GM20000 (cell line): Measurements from ENCODE around the gene KCNIP4.

Experiments
- DNase-seq: peaks from one replicate; pipeline ENCODE4 v3.0.0; 2012; ENCODE audit warnings: low spot score
- CTCF ChIP-seq: IDR thresholded peaks from 2 replicates; pipeline ENCODE4 v1.5.1; 2012; ENCODE audit warnings: mild to moderate bottlenecking, control low read depth; ENCODE audit errors: extremely low read depth, missing control alignments

The KCNIP4 gene

GRCh38 chr4:20901851-20902250 is 1046.7 kb downstream of the KCNIP4 start:
- TF ChIP-seq CTCF = no peak
- no peak for DNase-seq

- TF ChIP-seq CTCF = no peak
- DNase-seq = no peak
Observed at GRCh38 chr4:20899591-20899990, 1049.0 kb downstream of the KCNIP4 start.

GRCh38 chr4:20895988-20896387 is 1052.6 kb downstream of the KCNIP4 start:
- TF ChIP-seq CTCF = no peak
- no peak for DNase-seq

- DNase-seq = no peak
- TF ChIP-seq CTCF = no peak
Observed at GRCh38 chr4:20895208-20895607, 1053.4 kb downstream of the KCNIP4 start.

- no peak for TF ChIP-seq CTCF
- no peak for DNase-seq
Observed at GRCh38 chr4:20890761-20891160, 1057.8 kb downstream of the KCNIP4 start.

GRCh38 chr4:20889901-20890300 is 1058.7 kb downstream of the KCNIP4 start:
- no peak for DNase-seq
- no peak for TF ChIP-seq CTCF

- no peak for DNase-seq
- TF ChIP-seq CTCF = no peak
Observed at GRCh38 chr4:20883677-20884076, 1064.9 kb downstream of the KCNIP4 start.
